GM23338 (cell line): Measurements from ENCODE around the gene MTR. TPM values are rescaled to one million over a fixed set of nuclear protein-coding genes. Genes with fewer than 3 reads are reported as not detected.

Experiments
- ATAC-seq: fragments of 200-7000 bp; cut with Tn5 transposase; 3 replicates; pipeline ENCODE4 v1.9.1; 2020
- DNase-seq: peaks from one replicate; pipeline ENCODE4 v3.0.0-alpha.2; 2015; ENCODE audit warnings: low spot score
- H2AFZ ChIP-seq: fragments of 200-600 bp; sonication (generic); 2 replicates; pipeline ENCODE4 v1.8.0; 2016; ENCODE audit warnings: antibody characterized with exemption, mild to moderate bottlenecking, moderate library complexity
- H3F3A ChIP-seq: fragments of 200-600 bp; sonication (generic); replicated peaks from 2 replicates; pipeline ENCODE4 v1.8.0; 2017; ENCODE audit warnings: antibody characterized with exemption, mixed run types, low read depth
- H3K27ac ChIP-seq: fragments of 200-600 bp; sonication (generic); 2 replicates; pipeline ENCODE4 v1.6.1; 2016; ENCODE audit warnings: low read depth
- H3K27me3 ChIP-seq: fragments of 200-600 bp; sonication (generic); 2 replicates; pipeline ENCODE4 v1.8.0; 2016; ENCODE audit warnings: mild to moderate bottlenecking, mixed run types, moderate library complexity; ENCODE audit not compliant: insufficient read depth
- H3K36me3 ChIP-seq: fragments of 200-600 bp; sonication (generic); 2 replicates; pipeline ENCODE4 v1.8.0; 2016; ENCODE audit warnings: mild to moderate bottlenecking; ENCODE audit not compliant: insufficient read depth
- H3K4me1 ChIP-seq: fragments of 200-600 bp; sonication (generic); 2 replicates; pipeline ENCODE4 v1.8.0; 2016; ENCODE audit warnings: mild to moderate bottlenecking, moderate library complexity; ENCODE audit not compliant: insufficient read depth
- H3K4me2 ChIP-seq: fragments of 200-600 bp; sonication (generic); 2 replicates; pipeline ENCODE4 v1.7.1; 2017; ENCODE audit warnings: mixed run types
- H3K4me3 ChIP-seq: fragments of 200-600 bp; sonication (generic); 2 replicates; pipeline ENCODE4 v1.6.1; 2016; ENCODE audit warnings: mixed run types
- H3K79me2 ChIP-seq: fragments of 200-600 bp; sonication (generic); replicated peaks from 2 replicates; pipeline ENCODE4 v1.8.0; 2017; ENCODE audit warnings: mild to moderate bottlenecking; ENCODE audit not compliant: insufficient read depth
- H3K9me2 ChIP-seq: fragments of 200-600 bp; sonication (generic); 2 replicates; pipeline ENCODE4 v1.8.0; 2017; ENCODE audit not compliant: insufficient read depth
- H4K20me1 ChIP-seq: fragments of 200-600 bp; sonication (generic); replicated peaks from 2 replicates; pipeline ENCODE4 v1.8.0; 2017; ENCODE audit warnings: mild to moderate bottlenecking; ENCODE audit not compliant: insufficient read depth
- H3K27ac Mint-ChIP-seq: 2 replicates; pipeline ENCODE4 v1.8.0; 2020; ENCODE audit warnings: inconsistent platforms, mild to moderate bottlenecking, moderate library complexity, mixed read lengths
- H3K27me3 Mint-ChIP-seq: 3 replicates; pipeline ENCODE4 v1.8.0; 2022; ENCODE audit warnings: low read depth, mild to moderate bottlenecking, moderate library complexity, mixed read lengths, inconsistent platforms; ENCODE audit not compliant: insufficient read depth, poor library complexity
- H3K36me3 Mint-ChIP-seq: 3 replicates; pipeline ENCODE4 v1.8.0; 2021; ENCODE audit warnings: low read depth, mild to moderate bottlenecking, inconsistent platforms, moderate library complexity, mixed read lengths
- H3K4me1 Mint-ChIP-seq: 3 replicates; pipeline ENCODE4 v1.8.0; 2020; ENCODE audit warnings: mild to moderate bottlenecking, inconsistent platforms, mixed read lengths
- H3K4me3 Mint-ChIP-seq: 3 replicates; pipeline ENCODE4 v1.8.0; 2021; ENCODE audit warnings: moderate library complexity, mild to moderate bottlenecking, inconsistent platforms, mixed read lengths
- H3K9me3 Mint-ChIP-seq: 3 replicates; pipeline ENCODE4 v1.8.0; 2020; ENCODE audit warnings: moderate library complexity, mild to moderate bottlenecking, inconsistent platforms, mixed read lengths
- CREB1 ChIP-seq: fragments of 250-450 bp; sonication (Bioruptor Pico); IDR thresholded peaks from 2 replicates; pipeline ENCODE4 v1.5.0; 2020; ENCODE audit warnings: low read depth, mild to moderate bottlenecking, moderate library complexity
- polyA plus RNA-seq: library from polyadenylated mRNA; unstranded; fragments of >200 nt; fragmentation: Nextera tagmentation; extraction: Ambion mirVana; gene quantifications from 2 replicates; pipeline ENCODE4 v1.2.1, GENCODE V29; 2016
- total RNA-seq: library from RNA; depleted of rRNA; stranded (reverse); fragments of >200 nt; shearing (Covaris generic); gene quantifications from 2 replicates; pipeline ENCODE4 v1.2.3, GENCODE V29; 2014
- TF ChIP-seq, protein P1 (sequence below): IDR thresholded peaks from one replicate; pipeline ENCODE4 v1.6.1; 2018; ENCODE audit warnings: antibody characterized with exemption; ENCODE audit not compliant: unreplicated experiment
- TF ChIP-seq, protein P2 (sequence below), 2 experiments: fragments of 200-600 bp in 1 of 2; sonication (generic) in 1 of 2; conservative IDR thresholded peaks; 2 replicates each; pipeline versions ENCODE4 v1.5.1 to v1.6.1; 2016 to 2017; ENCODE audit warnings: antibody characterized with exemption in 2 of 2, low read depth in 2 of 2, mild to moderate bottlenecking in 2 of 2, moderate library complexity in 1 of 2

Gene MTR
- total and polyA plus RNA-seq, 2 experiments from 2014 or later = 6.4 to 20.0 TPM

DNA sequence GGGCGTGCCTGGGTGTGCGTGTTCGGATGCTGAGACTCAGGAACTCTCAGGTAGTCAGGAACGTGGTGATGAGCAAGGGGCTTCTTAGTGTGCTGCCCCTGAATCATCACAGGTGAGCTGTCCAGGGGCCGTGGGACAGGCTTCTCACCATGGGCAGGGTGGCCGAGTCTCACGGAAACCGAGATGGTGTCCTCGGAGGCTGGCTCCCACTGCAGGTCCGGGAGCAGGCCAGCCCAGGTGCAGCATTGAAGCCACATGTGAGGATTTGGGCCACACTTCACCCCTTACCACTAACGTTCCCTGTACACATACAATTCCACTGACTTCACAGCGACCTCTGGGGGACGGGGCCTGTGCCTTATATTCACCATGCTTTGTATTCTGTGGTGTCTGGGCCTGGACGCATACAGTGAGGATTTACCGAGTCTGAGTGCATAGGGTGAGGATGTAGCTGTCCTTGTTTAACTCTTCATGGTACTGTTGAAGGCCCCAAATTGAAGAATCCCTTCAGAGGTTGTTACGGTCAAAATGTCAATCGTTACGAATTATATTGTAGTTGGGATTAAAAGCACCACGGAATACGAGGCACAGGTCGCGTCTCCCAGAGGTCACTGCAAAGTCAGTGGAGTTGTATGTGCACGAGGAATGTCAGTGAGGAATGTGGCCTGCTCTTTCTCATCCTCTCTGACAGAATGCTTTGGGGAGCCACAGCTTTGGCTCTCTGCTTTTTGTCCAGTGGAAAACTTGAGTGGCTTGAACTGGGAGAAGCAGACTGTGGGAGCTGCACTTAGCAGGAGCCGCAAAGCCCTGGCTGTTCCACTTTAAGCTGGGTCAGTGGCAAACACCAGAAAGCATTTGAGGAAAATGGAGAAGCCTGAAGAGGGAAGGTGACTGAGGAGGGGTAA, 95.3 kb downstream of the MTR start:
- H3F3A ChIP-seq = no peaks in the 10 kb centered on the region
- TF ChIP-seq, protein P1, sequence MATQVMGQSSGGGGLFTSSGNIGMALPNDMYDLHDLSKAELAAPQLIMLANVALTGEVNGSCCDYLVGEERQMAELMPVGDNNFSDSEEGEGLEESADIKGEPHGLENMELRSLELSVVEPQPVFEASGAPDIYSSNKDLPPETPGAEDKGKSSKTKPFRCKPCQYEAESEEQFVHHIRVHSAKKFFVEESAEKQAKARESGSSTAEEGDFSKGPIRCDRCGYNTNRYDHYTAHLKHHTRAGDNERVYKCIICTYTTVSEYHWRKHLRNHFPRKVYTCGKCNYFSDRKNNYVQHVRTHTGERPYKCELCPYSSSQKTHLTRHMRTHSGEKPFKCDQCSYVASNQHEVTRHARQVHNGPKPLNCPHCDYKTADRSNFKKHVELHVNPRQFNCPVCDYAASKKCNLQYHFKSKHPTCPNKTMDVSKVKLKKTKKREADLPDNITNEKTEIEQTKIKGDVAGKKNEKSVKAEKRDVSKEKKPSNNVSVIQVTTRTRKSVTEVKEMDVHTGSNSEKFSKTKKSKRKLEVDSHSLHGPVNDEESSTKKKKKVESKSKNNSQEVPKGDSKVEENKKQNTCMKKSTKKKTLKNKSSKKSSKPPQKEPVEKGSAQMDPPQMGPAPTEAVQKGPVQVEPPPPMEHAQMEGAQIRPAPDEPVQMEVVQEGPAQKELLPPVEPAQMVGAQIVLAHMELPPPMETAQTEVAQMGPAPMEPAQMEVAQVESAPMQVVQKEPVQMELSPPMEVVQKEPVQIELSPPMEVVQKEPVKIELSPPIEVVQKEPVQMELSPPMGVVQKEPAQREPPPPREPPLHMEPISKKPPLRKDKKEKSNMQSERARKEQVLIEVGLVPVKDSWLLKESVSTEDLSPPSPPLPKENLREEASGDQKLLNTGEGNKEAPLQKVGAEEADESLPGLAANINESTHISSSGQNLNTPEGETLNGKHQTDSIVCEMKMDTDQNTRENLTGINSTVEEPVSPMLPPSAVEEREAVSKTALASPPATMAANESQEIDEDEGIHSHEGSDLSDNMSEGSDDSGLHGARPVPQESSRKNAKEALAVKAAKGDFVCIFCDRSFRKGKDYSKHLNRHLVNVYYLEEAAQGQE = no peak
- TF ChIP-seq, protein P2, sequence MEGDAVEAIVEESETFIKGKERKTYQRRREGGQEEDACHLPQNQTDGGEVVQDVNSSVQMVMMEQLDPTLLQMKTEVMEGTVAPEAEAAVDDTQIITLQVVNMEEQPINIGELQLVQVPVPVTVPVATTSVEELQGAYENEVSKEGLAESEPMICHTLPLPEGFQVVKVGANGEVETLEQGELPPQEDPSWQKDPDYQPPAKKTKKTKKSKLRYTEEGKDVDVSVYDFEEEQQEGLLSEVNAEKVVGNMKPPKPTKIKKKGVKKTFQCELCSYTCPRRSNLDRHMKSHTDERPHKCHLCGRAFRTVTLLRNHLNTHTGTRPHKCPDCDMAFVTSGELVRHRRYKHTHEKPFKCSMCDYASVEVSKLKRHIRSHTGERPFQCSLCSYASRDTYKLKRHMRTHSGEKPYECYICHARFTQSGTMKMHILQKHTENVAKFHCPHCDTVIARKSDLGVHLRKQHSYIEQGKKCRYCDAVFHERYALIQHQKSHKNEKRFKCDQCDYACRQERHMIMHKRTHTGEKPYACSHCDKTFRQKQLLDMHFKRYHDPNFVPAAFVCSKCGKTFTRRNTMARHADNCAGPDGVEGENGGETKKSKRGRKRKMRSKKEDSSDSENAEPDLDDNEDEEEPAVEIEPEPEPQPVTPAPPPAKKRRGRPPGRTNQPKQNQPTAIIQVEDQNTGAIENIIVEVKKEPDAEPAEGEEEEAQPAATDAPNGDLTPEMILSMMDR (conservative IDR thresholded peaks at IDR 0.05; ENCODE audit: low read depth in 2 of 2) = peak in 1 of 2 experiments; percentile 24; a peak in 1 of 4 replicates
- no peaks in the 10 kb centered on the region; the same call in 1 of the 2 replicates for H4K20me1 ChIP-seq
- Mint-ChIP-seq H3K4me3 (no peak overlapping the region), H3K36me3 (peaks cover 29% of the 10 kb centered on the region), H3K27ac (no peak overlapping the region), H3K4me1 (no peaks in the 10 kb centered on the region), H3K27me3 (peaks cover 5% of the 10 kb centered on the region), H3K9me3 (no peaks in the 10 kb centered on the region)
- no peaks in the 10 kb centered on the region for H3K79me2 ChIP-seq
- H3K4me2 ChIP-seq = no peak overlapping the region
- no peak overlapping the region for H2AFZ ChIP-seq
- DNase-seq (no peak), ATAC-seq (peak; percentile 44)
- no peaks in the 10 kb centered on the region for H3K27me3 ChIP-seq
- no peaks in the 10 kb centered on the region for H3K4me1 ChIP-seq
- no peaks in the 10 kb centered on the region for H3K9me2 ChIP-seq
- H3K27ac ChIP-seq = no peak overlapping the region
- H3K4me3 ChIP-seq = no peak overlapping the region
- peaks cover 4% of the 10 kb centered on the region; the same call in 1 of the 2 replicates for H3K36me3 ChIP-seq

DNA sequence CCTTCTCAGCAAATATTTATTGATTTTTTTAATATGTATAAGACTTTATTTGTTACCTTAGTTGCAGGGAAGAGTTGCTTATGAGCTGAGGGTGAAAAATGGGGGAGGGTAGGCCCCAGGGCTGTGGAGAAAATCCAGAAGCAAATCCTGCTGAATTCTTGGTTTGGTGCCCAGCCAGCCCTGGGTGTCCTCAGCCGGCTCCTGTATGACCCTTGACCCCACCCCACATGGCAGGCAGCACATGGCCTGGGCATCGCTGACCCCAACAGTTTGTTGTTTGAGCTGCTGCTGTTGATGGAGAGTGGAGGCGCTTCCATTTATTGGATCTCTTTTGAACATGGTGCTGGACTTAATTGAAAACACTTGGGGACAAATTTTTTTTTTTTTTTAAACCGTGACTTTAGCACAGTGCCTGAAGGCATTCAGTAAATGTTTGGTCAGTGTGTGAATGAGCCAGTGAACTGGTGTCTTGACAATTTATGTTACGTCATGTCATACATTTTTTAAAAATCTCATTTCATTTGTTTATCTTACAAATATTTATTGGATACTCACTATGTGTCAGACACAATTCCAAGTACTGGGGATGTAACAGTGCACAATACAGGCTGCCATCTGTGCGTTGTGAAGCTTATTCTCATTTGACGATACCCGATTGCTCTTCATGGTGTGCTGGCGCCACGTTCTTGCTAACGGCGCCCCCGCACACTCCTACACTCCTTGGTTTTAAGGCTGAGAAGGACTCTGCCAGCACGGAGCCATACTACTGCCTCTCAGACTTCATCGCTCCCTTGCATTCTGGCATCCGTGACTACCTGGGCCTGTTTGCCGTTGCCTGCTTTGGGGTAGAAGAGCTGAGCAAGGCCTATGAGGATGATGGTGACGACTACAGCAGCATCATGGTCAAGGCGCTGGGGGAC, 98.8 kb downstream of the MTR start:
- Mint-ChIP-seq H3K9me3 (no peaks in the 10 kb centered on the region), H3K27me3 (peaks cover 7% of the 10 kb centered on the region), H3K4me3 (no peak overlapping the region), H3K27ac (no peak overlapping the region), H3K36me3 (peaks cover 54% of the 10 kb centered on the region), H3K4me1 (no peaks in the 10 kb centered on the region)
- TF ChIP-seq, protein P2 (conservative IDR thresholded peaks at IDR 0.05; ENCODE audit: low read depth in 2 of 2) = 0 out of 4 replicates have a peak, but pooled peaks of 1 of the 2 experiments have one; percentile 14
- TF ChIP-seq CREB1 (CRISPR knock-in tag) = no peak
- H2AFZ ChIP-seq = no peak overlapping the region
- no peak for DNase-seq
- H4K20me1 ChIP-seq = peaks cover 4% of the 10 kb centered on the region
- H3F3A ChIP-seq = no peaks in the 10 kb centered on the region
- no peak overlapping the region for H3K27ac ChIP-seq
- H3K36me3 ChIP-seq = peaks cover 2% of the 10 kb centered on the region; the same call in 1 of the 2 replicates
- no peaks in the 10 kb centered on the region for H3K4me1 ChIP-seq
- ATAC-seq = no peak
- no peak overlapping the region for H3K4me3 ChIP-seq
- no peaks in the 10 kb centered on the region for H3K27me3 ChIP-seq
- no peak overlapping the region for H3K4me2 ChIP-seq
- no peaks in the 10 kb centered on the region for H3K9me2 ChIP-seq
- H3K79me2 ChIP-seq = no peaks in the 10 kb centered on the region
